VCaP (cell line): ENCODE data around the gene COL18A1.
A peak's percentile ranks its signal among the peaks of the same experiment; 100 is the strongest.

ENCODE experiments used
- H3K27ac ChIP-seq: fragments of 450-650 bp; 2 replicates; pipeline ENCODE4 v1.5.1; 2017
- TF ChIP-seq, protein P1 (sequence below): fragments of 450-650 bp; conservative IDR thresholded peaks from 2 replicates; pipeline ENCODE4 v1.5.1; 2017; ENCODE audit warnings: mild to moderate bottlenecking, moderate library complexity

COL18A1 gene

DNA sequence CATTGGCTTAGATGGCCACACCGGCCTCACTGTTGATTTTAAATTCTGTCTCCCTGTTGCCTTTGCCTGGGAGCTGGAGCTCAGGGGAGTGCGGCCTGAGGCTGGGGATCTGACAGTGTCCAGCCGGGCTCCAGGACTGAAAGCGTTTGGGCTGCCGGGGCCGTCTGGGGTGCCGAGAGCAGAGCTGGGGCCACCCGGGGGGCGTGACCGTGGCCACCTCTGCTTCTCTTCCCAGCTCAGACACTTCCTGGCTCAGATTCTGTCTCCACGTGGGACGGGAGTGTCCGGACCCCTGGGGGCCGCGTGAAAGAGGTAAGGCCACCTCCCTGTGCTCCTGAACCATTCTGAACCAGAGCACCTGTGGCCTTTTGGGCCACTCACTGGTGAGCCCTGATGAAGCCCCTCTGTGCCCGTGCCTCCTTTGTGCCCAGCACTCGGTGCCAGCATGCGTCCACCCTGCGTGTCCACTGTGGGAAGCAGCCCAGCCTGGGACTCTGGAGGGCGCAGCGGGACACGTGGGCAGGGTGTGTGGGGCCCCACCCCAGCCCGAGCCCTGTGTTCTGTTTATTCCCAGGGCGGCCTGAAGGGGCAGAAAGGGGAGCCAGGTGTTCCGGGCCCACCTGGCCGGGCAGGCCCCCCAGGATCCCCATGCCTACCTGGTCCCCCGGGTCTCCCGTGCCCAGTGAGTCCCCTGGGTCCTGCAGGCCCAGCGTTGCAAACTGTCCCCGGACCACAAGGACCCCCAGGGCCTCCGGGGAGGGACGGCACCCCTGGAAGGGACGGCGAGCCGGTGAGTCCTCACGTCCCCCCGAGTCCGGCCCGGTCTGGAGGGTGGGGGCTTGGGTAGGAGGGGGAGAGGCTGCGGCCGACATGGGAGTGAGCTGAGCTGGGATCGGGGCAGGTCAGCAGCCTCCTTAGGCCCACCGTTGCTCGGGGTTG lies 72.5 kb downstream of the COL18A1 start:
- H3K27ac ChIP-seq, result peak overlapping the region; percentile 42; the same call in 1 of the 2 replicates
- TF ChIP-seq, protein P1, sequence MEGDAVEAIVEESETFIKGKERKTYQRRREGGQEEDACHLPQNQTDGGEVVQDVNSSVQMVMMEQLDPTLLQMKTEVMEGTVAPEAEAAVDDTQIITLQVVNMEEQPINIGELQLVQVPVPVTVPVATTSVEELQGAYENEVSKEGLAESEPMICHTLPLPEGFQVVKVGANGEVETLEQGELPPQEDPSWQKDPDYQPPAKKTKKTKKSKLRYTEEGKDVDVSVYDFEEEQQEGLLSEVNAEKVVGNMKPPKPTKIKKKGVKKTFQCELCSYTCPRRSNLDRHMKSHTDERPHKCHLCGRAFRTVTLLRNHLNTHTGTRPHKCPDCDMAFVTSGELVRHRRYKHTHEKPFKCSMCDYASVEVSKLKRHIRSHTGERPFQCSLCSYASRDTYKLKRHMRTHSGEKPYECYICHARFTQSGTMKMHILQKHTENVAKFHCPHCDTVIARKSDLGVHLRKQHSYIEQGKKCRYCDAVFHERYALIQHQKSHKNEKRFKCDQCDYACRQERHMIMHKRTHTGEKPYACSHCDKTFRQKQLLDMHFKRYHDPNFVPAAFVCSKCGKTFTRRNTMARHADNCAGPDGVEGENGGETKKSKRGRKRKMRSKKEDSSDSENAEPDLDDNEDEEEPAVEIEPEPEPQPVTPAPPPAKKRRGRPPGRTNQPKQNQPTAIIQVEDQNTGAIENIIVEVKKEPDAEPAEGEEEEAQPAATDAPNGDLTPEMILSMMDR, result no peak

DNA sequence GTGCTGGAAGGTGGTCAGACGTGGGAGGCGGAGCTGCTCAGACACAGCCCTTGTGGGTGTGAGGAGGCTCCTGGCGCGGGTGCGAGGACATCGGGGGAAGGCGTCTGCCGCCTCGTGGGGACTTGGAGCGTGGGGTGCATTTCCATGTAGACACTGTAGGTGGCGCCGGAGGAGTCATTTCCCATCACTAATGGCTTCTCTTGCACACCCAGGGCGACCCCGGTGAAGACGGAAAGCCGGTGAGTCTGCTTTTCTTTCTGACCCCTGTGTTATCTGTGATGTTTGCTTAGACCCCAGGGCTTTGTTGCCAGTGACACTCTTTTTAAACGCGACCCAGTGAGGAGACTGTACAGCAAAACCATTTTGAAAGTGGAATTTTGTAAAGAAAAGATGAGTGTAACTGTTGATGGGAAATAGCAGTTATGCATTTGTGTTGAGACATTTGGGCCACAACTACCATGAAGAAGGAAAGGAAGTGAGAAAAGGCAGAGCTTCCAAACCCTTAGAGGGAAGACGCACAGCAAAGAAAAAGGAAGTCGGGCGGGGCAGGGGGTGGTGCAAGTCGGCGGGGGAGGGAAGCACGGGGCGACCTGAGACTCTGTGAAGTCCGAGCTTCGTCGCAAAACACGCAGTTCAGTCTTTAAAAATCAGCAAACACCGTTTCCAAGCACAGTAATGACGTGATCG lies 73.3 kb downstream of the COL18A1 start:
- TF ChIP-seq, protein P1, result peak; percentile 99
- peak overlapping the region; percentile 42; the same call in 1 of the 2 replicates for H3K27ac ChIP-seq

DNA sequence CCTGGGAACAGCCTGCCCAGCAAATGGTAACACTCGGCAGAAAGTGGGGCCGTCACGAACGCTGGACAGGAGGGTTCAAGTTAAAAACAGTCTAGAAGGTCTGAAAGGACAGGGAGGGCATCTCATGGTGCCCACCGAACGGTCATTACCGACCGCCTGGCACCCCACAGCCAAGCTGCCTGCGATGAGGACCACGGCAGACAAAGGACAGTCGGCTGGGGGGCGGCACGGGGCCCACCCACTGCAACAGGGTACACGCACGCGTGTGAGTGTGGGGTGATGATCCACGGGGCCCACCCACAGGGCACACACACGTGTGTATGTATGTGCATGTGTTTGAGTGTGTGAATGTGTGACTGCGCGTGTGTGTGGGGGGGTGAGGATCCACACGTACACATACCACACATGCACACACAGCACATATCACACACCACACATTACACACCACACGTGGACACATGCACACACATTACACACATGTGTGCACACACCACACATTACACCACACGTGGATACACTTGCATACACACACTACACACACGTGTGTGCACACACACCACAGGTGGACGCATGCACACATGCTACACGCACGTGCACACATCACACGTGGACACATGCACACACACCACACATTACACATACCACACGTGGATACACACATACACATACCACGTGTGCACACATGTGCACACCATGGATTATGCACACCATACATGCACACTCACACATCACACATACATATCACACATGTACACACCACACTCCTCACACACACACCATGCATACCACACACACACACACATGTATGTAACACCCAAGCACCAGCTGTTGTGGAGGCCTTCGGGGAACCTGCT lies 74.1 kb downstream of the COL18A1 start:
- TF ChIP-seq, protein P1, result no peak
- H3K27ac ChIP-seq, result peak overlapping the region; percentile 42; the same call in 1 of the 2 replicates

DNA sequence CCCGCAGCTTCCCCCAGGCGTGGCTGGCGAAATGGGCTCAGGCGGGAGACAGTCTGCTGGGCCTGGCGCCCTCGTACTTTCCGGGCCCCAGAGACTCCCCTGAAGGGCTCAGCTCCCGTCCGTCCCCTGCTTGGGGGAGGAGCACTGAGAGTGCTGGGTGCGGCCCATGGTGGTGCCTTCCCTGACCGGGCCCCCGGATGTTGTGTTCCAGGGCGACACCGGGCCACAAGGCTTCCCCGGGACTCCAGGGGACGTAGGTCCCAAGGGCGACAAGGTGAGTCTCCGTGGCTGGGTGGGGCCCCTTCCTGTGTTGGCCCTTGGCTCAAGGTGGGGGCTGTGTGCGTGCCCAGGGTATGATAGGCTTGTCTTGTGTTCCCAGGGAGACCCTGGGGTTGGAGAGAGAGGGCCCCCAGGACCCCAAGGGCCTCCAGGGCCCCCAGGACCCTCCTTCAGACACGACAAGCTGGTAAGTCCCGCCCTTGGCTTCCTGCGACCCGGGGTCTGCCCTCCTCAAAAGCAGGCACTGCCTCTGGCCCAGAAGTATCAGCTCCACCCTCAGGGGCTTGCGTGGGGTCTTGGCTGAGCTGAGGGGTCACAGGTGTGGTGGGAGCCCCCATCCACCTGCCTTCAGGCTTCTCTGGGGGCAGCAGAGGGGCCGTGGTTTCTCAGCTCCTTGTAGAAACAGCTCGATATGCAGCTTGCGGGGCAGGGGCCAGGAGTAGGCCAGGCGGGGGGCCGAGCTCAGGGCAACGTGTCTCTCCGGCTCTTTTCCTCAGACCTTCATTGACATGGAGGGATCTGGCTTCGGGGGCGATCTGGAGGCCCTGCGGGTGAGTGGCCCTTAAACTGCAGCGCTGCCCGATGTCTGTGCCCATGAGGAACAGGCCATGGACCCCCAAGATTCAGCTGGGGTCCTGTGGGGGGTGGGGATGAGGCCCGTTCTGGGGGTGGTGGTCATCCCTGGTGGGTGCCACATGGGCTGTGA lies 75.0 kb downstream of the COL18A1 start:
- no peak overlapping the region for H3K27ac ChIP-seq
- TF ChIP-seq, protein P1, result no peak

DNA sequence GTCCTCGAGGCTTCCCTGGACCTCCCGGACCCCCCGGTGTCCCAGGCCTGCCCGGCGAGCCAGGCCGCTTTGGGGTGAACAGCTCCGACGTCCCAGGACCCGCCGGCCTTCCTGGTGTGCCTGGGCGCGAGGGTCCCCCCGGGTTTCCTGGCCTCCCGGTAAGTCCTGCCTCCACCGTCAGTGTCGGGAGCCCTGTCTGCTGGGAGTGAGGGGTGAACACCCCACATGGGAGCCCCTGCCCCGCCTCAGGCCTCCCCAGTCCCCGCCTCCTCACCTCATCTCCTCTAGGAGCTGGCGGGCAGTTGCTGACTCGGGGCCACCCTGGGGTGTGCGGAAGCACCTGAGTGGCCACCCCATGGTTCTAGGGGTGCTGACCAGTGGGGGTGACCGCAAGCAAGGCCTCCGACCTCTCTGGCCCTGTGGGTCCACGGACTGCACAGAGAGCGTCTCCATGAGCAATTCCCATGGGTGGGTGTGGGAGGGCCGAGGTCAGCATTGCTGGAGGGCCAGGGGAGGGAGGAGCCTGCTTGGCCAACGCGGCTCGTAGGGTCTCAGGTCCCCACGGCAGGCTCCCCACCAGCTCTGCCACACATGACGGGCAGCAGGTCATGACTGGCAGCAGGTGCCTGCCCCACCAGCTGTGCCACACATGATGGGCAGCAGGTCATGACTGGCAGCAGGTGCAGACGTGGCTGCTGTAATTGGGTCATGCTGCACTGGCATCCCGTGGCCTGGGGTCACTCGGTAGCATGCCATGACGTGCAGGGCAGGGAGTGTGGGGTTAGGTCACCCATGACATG lies 75.9 kb downstream of the COL18A1 start:
- TF ChIP-seq, protein P1, result no peak
- H3K27ac ChIP-seq, result no peak overlapping the region

DNA sequence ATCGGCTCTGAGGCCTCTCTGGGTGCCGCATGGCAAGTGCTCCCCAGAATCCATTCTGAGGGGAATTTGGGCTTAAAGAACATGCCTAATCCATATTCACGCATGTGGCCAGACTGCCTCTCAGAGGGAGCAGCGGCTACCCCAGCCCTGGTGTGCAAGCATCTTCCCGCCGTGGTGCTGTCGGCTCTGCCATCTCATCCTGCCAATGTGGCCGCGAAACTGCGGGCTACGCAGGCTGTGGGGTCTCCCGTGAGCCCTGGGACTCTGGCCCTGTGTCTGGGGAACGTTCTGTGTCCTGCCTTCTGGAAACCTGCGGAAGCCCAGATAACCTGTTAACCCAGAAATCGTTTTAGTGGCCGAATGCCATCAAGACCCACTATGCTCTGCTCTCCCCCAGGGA lies 76.6 kb downstream of the COL18A1 start:
- TF ChIP-seq, protein P1, result no peak
- no peak overlapping the region for H3K27ac ChIP-seq
